ENCODE measurements around the gene TMEM54. TPM values are rescaled to one million over a fixed set of nuclear protein-coding genes. Genes with fewer than 3 reads are reported as not detected.

Gene TMEM54
- total and polyA plus RNA-seq, 2 of the 13 experiments (the other 11 are each of a cell fraction or from before 2014, with no cell fraction given), result 2.5 to 2.9 TPM

DNA sequence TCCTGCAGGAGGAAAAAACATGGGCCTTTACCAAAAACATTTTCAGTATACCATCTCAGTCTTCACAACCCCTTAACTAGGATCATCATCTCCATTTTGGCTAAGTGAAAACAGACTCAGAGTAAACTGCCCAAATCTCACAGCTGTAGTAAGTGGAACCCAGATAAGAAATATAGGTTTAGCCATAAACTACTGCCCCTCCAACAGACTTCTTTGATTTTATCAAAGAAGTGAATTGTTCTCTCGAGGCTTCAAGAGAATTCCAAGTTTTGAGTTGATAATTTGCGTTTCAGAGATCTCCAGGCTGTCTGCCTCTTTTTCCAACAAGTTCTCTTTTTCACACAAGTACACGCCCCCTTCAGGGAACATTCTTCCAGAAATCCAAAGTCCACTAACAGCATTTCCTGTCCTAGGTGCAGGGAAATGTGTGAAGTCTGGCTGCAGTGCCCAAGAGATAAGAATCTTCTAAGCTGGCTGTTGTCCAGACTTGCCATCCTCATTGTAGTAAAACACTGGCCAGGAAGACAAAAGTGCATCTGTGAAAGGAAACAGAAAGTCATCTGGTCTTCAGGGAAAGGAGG lies 32.6 kb upstream of the TMEM54 start (continued):
- no peak for TF ChIP-seq HNRNPK (IDR thresholded peaks at IDR 0.05; ENCODE audit: low read depth, low read length, poor library complexity, severe bottlenecking)
- TF ChIP-seq ZFP1 (CRISPR knock-in tag; IDR thresholded peaks at IDR 0.05), result no peak
- TF ChIP-seq, protein P1, sequence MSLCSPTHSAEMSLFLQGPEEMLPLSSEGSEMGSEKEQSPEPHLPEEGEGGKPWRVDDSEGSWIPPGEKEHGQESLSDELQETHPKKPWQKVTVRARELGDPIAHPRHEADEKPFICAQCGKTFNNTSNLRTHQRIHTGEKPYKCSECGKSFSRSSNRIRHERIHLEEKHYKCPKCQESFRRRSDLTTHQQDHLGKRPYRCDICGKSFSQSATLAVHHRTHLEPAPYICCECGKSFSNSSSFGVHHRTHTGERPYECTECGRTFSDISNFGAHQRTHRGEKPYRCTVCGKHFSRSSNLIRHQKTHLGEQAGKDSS (CRISPR knock-in tag; IDR thresholded peaks at IDR 0.05; ENCODE audit: borderline replicate concordance, low read depth), result no peak; the same call in 1 of the 2 replicates
- TF ChIP-seq SRSF9 (IDR thresholded peaks at IDR 0.05; ENCODE audit: borderline replicate concordance, insufficient read depth, low read depth, low read length, poor library complexity, severe bottlenecking), result no peak
- TF ChIP-seq ZNF367 (CRISPR knock-in tag; IDR thresholded peaks at IDR 0.05; ENCODE audit: borderline replicate concordance), result no peak
- TF ChIP-seq, protein P2, sequence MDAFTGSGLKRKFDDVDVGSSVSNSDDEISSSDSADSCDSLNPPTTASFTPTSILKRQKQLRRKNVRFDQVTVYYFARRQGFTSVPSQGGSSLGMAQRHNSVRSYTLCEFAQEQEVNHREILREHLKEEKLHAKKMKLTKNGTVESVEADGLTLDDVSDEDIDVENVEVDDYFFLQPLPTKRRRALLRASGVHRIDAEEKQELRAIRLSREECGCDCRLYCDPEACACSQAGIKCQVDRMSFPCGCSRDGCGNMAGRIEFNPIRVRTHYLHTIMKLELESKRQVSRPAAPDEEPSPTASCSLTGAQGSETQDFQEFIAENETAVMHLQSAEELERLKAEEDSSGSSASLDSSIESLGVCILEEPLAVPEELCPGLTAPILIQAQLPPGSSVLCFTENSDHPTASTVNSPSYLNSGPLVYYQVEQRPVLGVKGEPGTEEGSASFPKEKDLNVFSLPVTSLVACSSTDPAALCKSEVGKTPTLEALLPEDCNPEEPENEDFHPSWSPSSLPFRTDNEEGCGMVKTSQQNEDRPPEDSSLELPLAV (CRISPR knock-in tag; conservative IDR thresholded peaks at IDR 0.05; ENCODE audit: low read depth), result no peak
- TF ChIP-seq, protein P3, sequence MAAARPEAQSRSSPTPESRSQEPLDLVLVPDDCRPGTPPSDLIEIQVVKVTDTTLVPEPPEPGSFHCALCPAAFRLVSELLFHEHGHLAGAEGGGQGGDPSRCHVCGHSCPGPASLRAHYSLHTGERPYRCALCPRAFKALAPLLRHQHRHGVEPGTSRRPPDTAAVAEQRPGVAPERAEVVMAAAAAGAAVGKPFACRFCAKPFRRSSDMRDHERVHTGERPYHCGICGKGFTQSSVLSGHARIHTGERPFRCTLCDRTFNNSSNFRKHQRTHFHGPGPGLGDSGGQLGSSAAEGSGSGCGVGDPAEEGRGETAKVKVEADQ (CRISPR knock-in tag; IDR thresholded peaks at IDR 0.05; ENCODE audit: borderline replicate concordance), result no peak
- TF ChIP-seq ZSCAN25 (CRISPR knock-in tag; IDR thresholded peaks at IDR 0.05), result no peak
- TF ChIP-seq MTF2 (CRISPR knock-in tag; IDR thresholded peaks at IDR 0.05; ENCODE audit: borderline replicate concordance), result no peak
- TF ChIP-seq, protein P4, sequence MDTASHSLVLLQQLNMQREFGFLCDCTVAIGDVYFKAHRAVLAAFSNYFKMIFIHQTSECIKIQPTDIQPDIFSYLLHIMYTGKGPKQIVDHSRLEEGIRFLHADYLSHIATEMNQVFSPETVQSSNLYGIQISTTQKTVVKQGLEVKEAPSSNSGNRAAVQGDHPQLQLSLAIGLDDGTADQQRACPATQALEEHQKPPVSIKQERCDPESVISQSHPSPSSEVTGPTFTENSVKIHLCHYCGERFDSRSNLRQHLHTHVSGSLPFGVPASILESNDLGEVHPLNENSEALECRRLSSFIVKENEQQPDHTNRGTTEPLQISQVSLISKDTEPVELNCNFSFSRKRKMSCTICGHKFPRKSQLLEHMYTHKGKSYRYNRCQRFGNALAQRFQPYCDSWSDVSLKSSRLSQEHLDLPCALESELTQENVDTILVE (CRISPR knock-in tag; IDR thresholded peaks at IDR 0.05), result no peak
- TF ChIP-seq SP5 (CRISPR knock-in tag; IDR thresholded peaks at IDR 0.05; ENCODE audit: borderline replicate concordance, low read depth), result peak; percentile 89; the same call in 1 of the 2 replicates
- peak; percentile 65; the same call in 1 of the 2 replicates for TF ChIP-seq CREM (IDR thresholded peaks at IDR 0.05)
- TF ChIP-seq CREM (CRISPR knock-in tag; IDR thresholded peaks at IDR 0.05), result no peak
- no peak for TF ChIP-seq NR2C2 (CRISPR knock-in tag; IDR thresholded peaks at IDR 0.05; ENCODE audit: borderline replicate concordance)
- TF ChIP-seq, protein P5, sequence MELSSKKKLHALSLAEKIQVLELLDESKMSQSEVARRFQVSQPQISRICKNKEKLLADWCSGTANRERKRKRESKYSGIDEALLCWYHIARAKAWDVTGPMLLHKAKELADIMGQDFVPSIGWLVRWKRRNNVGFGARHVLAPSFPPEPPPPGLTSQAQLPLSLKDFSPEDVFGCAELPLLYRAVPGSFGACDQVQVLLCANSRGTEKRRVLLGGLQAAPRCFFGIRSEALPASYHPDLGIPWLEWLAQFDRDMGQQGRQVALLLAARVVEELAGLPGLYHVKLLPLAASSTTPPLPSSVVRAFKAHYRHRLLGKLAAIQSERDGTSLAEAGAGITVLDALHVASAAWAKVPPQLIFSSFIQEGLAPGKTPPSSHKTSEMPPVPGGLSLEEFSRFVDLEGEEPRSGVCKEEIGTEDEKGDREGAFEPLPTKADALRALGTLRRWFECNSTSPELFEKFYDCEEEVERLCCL (CRISPR knock-in tag; IDR thresholded peaks at IDR 0.05; ENCODE audit: borderline replicate concordance), result no peak
- no peak for TF ChIP-seq ZNF251 (CRISPR knock-in tag; IDR thresholded peaks at IDR 0.05)
- no peak for TF ChIP-seq PLRG1 (conservative IDR thresholded peaks at IDR 0.05)
- TF ChIP-seq ZNF546 (CRISPR knock-in tag; conservative IDR thresholded peaks at IDR 0.05), result no peak
- no peak for TF ChIP-seq KMT2A (CRISPR knock-in tag; IDR thresholded peaks at IDR 0.05)
- no peak for TF ChIP-seq ZNF20 (CRISPR knock-in tag; IDR thresholded peaks at IDR 0.05)
- TF ChIP-seq FOSL1 (CRISPR knock-in tag; IDR thresholded peaks at IDR 0.05; ENCODE audit: borderline replicate concordance), result no peak
- peak; percentile 60; the same call in 1 of the 2 replicates for TF ChIP-seq CCDC6 (CRISPR knock-in tag; IDR thresholded peaks at IDR 0.05)
